HG02588 (cell line): ENCODE measurements around the gene OR13J1.

Experiments
- ATAC-seq: cut with Tn5 transposase; IDR thresholded peaks from one replicate; pipeline ENCODE4 v1.9.1; 2021; ENCODE audit warnings: mild to moderate bottlenecking, moderate library complexity; ENCODE audit not compliant: unreplicated experiment

OR13J1 gene

DNA sequence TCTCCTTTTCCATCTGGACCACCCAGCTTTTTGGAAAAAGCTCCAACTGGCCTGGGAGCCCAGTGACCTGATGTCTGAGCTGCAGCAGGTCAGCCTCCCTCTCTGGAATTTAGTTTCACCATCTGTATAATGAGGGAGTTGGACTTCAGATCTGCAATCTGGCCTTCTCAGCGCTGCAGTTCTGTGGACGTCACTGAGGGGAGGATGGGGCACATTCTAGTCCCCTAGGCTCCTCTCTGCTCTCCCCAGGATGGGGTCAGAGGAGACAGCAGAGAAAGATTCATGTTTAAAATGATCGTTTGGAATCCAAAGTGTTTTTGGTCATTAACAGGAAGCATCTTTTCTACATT lies 10.2 kb downstream of the OR13J1 start:
- no peak for ATAC-seq

DNA sequence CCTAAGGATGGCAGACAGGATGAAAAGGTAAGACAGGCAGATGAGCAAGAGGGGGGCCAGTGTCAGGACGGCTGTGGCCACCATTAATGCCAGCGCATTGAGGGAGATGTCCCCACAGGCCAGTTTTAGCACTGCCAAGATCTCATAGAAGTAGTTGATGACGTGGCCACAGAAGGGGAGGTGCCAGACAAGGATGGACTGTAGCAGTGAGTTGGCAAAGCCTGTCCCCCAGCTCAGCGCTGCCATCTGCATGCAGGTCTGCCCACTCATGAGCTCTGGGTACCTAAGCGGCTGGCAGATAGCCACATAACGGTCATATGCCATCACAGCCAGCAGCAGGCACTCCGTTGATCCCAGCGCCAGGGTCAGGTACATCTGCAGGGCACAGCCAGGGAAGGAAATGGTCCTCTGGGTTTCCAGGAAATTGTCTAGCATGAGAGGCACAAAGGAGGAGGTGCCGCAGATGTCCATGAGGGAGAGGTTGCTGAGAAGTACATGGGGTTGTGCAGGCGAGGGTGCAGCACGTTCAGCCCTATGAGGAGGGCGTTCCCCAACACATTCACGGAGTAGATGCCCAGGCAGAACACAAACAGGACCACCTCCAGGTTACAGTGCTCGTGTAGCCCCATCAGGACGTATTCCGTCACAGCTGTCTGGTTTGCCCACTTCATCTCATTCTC lies 10.8 kb downstream of the OR13J1 start:
- ATAC-seq, result no peak

DNA sequence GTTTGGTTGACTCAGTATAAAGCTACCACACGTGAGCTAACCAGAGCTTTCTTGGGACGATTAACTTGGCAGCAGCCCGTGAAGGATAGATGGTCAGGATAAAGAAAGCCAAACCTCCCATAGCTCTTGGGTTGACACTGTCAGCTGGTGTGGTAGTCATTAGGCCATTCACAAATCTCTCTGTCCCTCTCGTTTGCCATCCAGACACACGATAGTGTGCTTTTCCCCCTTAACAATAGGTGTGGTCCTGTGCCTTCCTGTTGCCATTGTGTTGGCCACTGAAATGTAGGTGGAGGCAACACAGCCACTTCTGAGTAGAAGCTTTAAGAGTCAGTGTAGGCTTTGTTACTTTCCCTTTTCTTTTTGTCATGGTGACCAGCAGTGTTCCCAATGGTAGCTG lies 11.7 kb downstream of the OR13J1 start:
- ATAC-seq, result no peak

DNA sequence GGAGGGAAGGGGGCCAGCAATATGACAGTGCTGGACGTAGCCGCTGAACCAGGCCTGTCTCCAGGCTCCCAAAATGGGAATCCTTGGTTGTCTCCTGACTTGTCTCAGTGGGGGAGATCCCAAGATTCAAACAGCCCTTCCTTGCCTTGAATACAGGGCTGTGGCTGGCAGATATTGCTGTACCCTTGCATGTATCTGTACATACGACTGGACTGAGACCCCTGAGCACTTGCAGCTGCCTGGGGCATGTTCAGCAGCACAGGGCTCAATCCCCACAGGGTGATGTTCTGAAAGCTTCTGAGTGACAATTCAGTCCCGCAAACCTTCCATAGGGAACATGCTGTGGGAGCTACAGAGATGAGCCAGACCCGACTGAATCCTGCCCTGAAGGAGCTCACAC lies 13.3 kb downstream of the OR13J1 start:
- ATAC-seq, result no peak

DNA sequence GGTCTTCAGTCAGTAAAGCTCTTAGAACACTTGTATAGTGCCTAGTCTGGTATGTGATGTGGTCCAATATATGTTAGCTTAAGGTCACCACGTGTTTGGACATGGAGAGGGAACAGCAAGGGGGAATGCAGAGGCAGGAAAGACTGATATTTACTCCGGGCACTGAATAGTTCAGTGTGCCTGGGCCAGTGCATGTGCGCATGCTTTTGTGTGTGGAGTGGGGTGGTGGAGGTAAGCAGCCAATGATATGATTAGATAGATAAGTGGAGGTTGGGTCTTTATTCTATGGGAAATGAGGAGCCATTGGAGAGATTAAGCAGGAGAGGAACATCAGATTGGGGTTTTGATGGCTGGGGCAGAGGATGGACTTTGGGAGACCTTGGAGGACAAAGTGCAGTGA lies 14.0 kb downstream of the OR13J1 start:
- ATAC-seq, result no peak

DNA sequence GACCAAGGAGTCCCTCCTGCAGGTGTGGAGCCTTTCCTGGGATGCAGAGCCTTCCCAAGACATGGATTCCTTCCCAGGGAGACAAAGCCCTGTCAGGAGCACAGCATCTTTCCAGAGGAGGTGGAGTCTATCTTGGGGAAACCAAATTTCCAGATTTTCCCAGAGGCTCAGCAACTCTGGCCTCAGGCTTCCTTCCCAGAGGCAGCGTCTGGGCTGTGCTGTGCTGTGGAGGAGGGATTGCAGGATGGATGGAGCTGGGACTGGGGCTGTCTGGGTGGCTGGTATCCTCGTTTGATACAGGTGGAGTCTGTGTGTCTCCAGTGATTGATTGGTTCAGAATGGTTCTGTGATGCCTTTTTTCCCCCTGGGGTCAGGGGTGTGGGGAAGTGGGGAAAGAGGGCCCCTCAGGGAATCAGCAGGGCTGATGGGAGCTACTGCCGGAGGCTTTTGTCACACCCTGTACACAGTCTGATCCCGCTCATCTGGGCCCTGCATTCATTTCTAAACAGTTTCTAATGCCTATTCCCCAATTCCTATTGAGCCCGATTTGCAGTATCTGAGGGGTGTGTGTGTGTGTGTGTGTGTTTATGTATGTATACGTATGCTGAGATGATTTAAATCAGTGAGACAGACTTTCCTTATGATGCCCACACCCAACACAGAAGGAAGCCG lies 16.0 kb downstream of the OR13J1 start:
- no peak for ATAC-seq

DNA sequence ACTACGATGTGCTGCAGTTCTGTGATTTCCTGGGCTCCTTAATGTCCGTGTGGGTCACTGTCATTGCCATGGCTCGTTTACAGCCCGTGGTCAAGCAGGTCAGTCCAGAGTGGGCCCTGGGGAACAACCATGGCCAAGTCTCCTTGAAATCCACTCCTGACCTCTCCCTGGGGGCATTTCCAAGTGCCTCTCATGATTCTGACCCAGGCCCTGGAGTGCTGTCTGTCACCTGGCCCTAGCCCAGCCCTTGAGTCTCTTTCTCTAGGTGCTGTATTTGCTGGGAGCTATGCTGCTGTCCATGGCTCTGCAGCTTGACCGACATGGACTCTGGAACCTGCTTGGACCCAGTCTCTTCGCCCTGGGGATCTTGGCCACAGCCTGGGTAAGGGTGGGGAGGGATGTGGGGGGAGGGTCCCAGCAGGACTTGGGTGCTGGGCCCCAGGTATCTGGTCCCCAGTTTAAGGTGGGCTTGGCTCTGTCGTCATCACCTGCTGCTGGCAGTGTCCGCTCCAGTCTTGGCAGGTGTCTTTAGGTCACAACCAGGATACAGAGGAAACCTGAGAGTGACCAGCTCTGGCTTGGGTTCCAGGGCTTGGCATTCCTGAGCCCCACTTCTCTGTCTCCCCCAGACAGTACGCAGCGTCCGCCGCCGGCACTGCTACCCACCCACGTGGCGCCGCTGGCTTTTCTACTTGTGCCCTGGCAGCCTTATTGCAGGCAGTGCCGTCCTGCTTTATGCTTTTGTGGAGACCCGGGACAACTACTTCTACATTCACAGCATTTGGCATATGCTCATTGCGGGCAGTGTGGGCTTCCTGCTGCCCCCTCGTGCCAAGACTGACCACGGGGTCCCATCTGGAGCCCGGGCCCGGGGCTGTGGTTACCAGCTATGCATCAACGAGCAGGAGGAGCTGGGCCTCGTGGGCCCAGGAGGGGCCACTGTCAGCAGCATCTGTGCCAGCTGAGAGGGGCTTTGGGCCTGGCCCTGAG lies 17.0 kb downstream of the OR13J1 start:
- ATAC-seq, result no peak

DNA sequence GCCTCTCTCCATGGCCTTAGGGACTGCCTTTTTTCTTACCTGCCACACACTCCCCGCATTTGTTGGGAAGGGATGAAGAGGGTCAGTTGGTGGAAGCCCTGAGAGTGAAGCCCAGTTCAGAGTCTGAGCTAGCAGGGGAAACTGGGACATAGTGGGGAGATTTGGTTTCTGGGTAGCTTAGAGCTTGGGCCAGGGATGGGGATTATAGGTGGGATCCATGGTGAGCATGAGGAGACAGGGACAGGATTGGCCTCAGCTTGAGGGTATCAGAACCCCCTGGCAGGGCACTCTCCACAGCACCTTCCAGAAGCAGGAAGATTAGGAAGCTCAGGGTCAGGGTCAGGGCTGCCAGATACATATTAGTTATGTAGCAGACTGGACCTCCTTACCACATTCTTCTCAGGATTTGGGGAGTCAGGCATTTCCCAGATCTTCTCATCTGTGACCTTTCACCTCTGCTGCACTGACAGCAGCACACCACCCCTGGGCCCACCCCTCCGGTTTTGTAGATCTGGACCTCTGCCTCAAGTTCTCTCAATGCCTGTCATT lies 17.9 kb downstream of the OR13J1 start:
- no peak for ATAC-seq

DNA sequence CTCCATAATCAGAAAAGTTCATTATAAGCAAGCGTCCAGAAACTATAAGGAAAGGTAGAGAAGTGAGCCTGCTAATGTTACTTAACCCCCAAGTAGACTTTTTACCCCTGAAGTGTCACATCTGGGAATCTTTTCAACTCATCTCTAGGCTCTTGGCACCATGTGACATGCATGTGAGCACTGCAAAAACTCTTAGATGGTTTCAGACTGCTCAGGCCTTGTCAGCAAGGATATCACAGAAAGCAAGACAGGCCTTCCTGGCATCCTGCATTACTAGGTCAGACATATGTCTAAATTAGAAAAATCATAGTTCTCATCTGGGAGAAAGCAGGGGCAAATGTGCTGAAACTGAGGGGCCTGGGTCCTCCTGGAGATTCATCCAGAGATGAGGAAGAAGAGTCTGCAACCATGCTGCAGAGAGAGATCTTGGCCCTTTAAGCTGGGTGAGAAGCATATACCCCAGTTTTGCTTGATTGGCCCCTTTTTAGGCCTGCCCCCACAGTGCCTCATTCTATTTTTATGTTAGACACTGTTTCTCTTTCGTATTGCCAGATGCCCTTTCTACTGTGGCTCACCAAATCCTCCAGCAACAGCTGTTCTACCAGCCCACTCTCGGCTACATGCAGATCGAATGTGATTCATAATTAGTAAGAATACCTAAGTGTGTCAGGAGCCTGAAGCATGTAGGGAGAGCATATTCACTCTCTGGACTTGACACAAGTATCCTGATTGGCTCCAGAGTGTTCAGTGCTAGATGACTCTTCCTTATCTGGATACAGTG lies 22.2 kb downstream of the OR13J1 start:
- ATAC-seq, result peak; percentile 96

DNA sequence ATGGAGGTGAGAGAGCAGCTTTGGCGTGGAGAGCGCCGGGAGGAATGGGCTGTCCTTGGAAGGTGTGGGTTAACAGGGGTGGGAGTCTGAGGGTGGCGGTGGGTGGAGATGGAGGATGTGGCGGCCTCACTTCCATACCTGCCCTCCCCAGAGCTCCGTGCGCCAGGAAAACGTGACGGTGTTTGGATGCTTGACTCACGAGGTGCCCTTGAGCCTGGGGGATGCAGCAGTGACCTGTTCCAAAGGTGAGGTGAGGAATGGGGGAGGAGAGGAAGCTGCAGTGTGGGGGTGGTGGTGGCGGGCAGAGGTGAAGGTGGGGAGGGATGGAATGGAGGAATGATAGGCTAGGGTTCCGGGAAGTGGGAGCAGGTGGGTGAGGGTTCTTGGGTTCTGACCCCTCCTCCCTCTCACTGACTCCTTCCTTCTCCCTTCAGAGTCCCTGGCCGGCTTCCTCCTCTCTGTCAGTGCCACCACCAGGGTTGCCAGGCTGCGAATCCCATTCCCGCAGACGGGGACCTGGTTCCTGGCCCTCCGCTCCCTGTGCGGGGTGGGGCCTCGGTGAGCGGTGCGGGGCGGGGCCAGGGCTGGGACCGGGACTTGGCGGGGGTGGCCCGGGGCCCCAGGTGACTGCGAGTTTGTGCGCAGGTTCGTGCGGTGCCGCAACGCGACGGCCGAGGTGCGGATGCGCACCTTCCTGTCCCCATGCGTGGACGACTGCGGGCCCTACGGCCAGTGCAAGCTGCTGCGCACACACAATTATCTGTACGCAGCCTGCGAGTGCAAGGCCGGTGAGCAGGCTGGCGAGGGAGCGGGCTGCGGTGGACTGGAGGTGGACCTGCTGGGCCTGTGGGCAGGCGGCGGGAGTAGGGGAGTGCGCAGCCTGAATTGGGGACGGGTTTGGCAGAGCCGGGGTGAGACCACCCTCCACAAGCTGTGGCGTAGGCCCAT lies 24.1 kb downstream of the OR13J1 start:
- ATAC-seq, result no peak

DNA sequence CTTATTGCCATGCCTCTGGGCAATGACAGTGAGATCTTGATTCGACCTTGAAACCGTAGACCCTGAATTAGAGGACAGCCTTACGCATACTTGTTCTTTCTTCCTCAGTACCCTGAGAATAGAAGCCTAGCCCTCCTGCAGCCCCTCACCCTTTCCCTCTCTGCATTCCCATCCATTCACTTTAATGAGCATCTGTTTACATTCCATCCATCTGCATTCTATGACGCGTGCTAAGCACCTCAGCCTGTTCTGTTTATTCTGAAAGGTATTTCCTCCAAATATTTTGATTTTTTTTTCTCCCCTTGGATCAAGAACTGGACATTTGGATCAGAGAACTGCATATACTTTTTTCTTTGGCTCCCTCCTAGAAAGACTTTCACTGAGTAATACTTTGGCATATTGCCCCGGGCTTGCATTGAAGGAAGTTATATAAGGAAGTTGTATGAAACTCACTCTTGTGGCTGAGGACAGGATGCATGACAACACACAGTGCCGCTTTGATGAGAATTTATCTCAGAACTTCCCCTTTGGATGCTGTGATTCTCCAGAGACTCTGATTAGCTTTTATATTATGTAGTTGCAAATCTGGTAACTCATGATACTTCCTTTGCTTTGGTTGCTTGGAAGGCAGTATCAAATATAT lies 25.5 kb downstream of the OR13J1 start:
- no peak for ATAC-seq

DNA sequence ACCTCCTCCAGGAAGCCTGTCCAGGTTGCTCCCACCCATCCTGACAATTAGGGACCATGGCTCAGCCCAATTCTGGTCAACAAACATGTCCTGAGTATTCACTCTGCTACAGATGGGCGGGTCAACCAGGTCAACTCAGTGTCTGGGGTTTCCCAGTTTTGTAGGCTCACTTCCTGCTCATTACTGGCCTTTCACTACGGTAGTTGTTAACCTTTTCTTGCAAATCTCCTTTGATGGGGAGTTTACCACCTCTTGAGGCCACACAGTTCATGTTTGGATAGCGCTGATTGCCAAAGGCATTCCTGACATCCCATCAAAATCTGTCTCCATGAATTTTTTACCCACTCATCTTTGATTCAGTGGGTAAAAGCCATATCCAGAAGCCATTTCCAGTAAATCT lies 27.4 kb downstream of the OR13J1 start:
- peak; percentile 71 for ATAC-seq

DNA sequence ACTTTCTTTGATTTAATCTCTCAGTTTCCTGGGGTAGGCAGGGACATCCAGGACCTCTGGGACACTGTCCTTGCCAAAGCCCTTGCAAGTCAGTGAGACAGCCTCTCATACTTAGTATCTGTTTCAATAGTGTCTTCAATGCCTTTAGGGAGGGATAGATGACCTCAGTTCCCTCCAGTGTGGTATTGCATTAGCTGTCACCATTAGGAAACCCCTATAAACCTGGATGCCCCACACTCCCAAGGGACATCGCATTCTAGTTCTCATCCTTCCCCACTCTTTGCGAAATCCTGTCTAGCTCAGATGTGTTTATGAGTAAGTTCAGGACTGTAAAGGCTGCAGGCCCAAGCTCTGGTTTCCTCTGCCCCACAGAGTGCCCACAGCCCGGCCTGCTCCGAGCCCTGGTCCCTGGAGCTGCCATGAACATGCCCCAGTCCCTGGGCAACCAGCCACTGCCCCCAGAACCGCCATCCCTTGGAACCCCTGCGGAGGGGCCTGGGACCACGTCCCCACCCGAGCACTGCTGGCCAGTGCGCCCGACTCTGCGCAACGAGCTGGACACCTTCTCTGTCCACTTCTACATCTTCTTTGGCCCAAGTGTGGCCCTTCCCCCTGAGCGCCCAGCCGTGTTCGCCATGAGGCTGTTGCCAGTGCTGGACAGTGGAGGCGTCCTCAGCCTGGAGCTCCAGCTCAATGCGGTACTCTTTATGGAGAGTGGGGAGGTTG lies 28.0 kb downstream of the OR13J1 start:
- ATAC-seq, result no peak

DNA sequence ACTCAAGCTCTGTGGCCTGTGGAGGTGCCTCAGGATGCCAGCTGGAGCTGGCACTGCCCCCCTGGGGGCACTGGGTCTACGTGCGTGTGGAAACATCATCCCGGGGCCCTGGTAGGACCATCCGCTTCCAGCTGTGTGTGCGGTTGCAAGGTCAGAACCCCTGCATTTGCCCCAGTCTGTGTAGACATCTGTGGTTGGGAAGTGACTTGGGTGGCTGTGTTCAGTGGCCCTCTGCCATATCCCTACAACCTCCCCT lies 28.6 kb downstream of the OR13J1 start:
- ATAC-seq, result no peak

DNA sequence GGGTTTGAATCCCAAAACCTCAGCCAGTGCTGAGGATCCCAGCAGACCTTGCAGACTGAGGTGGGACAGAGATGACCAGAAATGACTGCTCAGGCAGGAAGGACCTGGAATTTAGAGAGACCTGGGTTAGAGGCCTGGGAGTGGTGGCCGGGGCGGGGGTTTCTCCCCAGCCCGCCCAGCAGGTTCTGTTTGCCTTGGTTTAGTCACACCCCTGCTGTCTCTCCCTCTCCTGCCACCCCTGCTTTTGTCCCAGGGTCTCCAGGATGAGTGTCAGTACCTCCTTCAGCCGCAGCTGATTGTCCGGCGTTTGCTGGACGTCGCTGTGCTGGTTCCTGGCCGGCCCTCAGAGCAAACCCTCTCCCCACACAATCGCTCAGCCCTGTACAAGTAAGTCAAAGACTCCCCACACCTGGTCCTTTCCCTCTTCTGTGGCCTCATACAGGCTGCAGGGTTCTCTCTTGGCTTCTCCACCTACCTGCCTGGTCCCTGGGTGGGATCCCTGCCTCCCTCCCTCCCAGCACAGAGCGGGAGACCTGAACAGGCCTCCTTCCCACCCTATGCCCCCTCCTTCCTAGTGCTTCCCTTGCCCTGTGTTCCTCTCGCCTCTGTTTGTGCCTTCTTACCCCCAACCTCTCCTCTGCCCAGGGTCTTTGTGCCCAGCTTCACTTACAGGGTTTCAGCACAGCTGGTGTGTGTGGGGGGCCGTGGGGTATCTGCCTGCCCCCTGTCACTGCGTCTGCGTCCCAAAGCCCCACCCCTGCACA lies 29.1 kb downstream of the OR13J1 start:
- no peak for ATAC-seq

DNA sequence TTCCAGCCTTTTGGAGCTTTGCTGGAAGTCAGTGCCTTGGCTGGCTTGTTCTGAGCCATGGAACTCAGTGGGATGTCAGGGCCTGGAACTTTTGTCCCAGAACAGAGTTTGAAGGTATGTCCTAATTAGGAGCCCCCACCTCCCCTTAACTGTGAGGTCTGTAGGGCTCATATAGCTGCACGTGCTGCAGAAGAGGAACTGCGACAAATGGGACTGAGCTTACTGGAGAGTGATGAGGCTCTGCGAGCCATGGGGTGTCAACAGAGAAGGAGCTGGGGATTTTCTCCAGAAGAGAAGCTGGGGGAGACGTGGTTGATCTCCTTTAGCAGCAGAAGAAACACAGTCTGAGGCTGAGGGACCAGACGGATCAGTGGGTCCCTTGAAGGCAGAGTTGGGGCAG lies 30.3 kb downstream of the OR13J1 start:
- ATAC-seq, result no peak

DNA sequence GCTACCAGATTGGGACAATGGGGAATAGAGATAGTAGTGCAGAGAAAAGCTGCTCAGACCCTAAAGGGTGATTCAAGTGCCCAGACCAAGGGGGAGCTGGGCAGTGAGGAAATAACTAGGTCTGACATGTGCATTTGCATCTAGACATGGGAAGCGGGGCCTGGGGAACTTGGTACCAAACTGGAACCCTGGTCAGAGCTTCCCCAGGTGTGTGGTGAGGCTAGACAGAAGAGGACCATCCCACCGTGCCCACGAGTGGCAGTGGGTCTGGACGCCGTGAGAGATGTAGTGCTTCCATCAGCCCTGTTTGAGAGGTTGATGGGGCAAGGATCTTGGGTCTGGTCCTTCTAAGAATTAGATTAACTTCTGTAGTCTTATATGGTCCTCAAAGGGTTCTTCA lies 33.6 kb downstream of the OR13J1 start:
- no peak for ATAC-seq

DNA sequence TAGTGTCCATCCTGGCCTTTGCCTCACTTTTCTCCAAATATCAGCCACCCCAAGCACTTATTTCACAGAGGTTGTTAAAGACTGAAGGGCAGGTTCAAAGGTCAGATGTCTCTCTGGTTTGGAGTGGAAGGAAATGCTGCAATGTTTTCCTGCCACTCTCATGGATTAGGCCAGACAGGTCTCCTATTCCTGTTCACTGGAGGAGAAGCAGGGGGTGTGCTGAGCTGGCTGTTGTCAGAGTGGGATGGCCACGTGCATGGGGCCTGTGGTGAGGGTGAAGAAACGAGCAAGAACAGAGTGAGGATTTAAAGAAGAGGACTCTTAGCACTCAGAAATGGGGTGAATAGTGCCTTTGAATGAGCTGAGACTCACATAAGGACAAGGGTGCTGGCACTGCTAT lies 34.4 kb downstream of the OR13J1 start:
- no peak for ATAC-seq
